ENCODE data around the gene SETD1A. TPM values are rescaled to one million over a fixed set of nuclear protein-coding genes. Genes with fewer than 3 reads are reported as not detected.

The SETD1A gene
- total and polyA plus RNA-seq, 7 donors, result 2.4 to 16.0 (median 5.6) TPM

DNA sequence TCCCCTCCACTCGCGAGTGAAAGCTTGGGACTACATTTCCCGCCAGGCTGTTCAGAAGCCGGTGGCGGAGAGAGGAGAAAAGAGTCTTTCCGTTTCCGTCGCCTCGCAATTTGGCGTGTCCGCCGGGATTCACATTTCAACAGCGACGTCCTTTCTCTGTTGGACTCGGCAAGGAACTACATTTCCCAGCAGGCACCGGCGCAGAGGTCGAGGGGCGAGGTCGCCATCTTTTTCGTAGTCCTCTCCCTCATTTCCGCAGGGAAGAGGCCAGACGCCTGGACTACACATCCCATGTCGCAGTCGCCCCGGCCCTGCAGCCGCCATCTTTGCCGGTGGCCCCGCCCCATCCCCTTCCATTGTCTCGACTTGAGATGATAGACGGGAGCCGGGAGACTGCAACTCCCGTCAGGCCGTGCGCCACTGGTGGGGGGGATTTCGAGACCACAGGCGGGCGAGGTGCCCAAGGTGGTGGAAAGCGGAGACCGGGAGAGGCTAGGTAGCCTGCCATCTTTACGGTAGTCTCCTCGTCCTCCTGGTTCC, 35.1 kb upstream of the SETD1A start:
- TF ChIP-seq, protein P1, sequence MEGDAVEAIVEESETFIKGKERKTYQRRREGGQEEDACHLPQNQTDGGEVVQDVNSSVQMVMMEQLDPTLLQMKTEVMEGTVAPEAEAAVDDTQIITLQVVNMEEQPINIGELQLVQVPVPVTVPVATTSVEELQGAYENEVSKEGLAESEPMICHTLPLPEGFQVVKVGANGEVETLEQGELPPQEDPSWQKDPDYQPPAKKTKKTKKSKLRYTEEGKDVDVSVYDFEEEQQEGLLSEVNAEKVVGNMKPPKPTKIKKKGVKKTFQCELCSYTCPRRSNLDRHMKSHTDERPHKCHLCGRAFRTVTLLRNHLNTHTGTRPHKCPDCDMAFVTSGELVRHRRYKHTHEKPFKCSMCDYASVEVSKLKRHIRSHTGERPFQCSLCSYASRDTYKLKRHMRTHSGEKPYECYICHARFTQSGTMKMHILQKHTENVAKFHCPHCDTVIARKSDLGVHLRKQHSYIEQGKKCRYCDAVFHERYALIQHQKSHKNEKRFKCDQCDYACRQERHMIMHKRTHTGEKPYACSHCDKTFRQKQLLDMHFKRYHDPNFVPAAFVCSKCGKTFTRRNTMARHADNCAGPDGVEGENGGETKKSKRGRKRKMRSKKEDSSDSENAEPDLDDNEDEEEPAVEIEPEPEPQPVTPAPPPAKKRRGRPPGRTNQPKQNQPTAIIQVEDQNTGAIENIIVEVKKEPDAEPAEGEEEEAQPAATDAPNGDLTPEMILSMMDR (IDR thresholded peaks at IDR 0.05), result no peak
- TF ChIP-seq POLR2AphosphoS5 (IDR thresholded peaks at IDR 0.05) (peak in 3 of 4 donors; percentile 23 to 74 (median 42)), POLR2A (IDR thresholded peaks at IDR 0.05) (no peak), EP300 (IDR thresholded peaks at IDR 0.05) (no peak)
- 0% methylated on average over 42 of the region's 42 CpGs for WGBS, 2 donors
- no peaks in the 10 kb centered on the region for H3K9me3 ChIP-seq
- H3K4me1 ChIP-seq, result peaks cover 0 to 35% (median 31%) of the 10 kb centered on the region in 4 donors
- peak; percentile 100 for DNase-seq
- H3K4me3 ChIP-seq, result peak overlapping the region; percentile 69 to 90 (median 80)
- peak overlapping the region; percentile 87 to 95 (median 92) for H3K27ac ChIP-seq
- no peaks in the 10 kb centered on the region for H3K27me3 ChIP-seq
- H3K36me3 ChIP-seq, result no peaks in the 10 kb centered on the region
- intact Hi-C loops (cut with DNase I), result loop anchor here (2.0 to 10.0 kb wide), 3 partner anchors 28 to 268 kb away; partner anchors contain the start of genes BCL7C, FBRS, PRR14 and SRCAP

DNA sequence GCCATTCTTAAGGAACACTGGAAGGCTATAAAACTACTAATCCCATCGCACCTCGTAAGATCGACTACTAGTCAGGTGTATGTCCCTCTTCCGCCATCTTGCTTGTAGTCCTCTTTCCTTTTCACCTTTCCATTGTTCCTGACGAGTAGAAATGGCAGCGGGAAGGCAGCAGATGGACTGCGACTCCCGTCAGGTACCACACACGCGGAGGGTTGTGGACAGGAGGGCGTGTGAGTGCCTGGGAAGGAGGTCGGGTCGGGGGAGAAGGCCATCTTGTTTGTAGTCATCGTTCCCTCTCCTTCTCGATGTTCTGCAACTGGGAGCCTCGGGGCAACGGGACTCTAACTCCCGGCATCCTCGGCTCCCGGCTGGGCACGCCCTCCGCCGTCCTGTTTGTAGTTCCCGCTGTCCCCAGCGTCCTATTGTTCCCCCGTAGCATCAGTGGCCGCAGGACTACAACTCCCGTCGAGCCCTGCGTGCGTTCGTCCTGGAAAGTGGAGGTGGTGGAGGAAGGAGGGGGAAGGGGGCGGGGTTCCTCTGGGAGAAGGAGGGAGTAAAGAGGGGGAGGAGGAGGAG, 34.5 kb upstream of the SETD1A start:
- Histone ChIP-seq H3K36me3 (no peaks in the 10 kb centered on the region), H3K27ac (peak overlapping the region; percentile 87 to 95 (median 92)), H3K4me3 (peak overlapping the region; percentile 69 to 90 (median 80)), H3K4me1 (peaks cover 0 to 40% (median 37%) of the 10 kb centered on the region in 4 donors), H3K27me3 (no peaks in the 10 kb centered on the region), H3K9me3 (no peaks in the 10 kb centered on the region)
- 0% methylated on average over 33 of the region's 33 CpGs for WGBS, 2 donors
- TF ChIP-seq, protein P1 (IDR thresholded peaks at IDR 0.05), result no peak
- TF ChIP-seq POLR2AphosphoS5 (IDR thresholded peaks at IDR 0.05), result peak; percentile 18 to 56 (median 51)
- intact Hi-C loops (cut with DNase I), result loop anchor here (2.0 to 10.0 kb wide), 3 partner anchors 28 to 268 kb away; partner anchors contain the start of genes BCL7C, FBRS, PRR14 and SRCAP
- peak; percentile 100 for DNase-seq

DNA sequence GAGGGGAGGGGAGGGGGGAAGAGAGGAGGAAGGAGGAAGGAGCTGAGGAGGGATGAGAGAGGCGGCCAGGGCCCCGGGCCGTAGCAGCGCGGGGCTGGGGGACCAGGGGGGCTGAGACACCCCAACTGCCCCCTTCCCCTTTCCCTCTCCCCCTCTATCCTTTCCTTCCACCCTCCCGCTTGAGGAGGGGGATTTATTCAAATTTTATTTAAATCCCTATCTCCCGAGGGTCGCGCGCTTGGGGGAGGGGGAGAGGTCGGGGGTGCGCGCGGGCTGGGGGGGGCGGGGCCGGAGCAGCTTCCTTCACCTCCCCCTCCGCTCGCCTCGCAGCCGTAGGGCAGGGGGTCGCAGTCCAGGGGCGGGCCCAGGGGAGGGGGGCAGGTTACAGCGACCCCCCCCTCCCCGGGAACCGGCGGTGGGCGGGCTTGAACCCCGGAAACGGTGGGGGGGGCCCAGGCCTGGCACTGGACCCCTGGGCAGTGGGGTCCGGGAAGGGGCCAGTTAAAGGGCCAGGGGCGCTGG, 33.9 kb upstream of the SETD1A start, which contains the start of gene FBXL19:
Gene FBXL19, plus strand, starts transcription at position 19 of the 522 bp plus-strand sequence. CDS start 2,183 bp downstream, outside the sequence.
- peak within 1 kb of the TSS; percentile 87 to 95 (median 92) for H3K27ac ChIP-seq
- peaks cover 0 to 3% (median 0%) of the 10 kb centered on the region in 4 donors for H3K36me3 ChIP-seq
- no peaks in the 10 kb centered on the region for H3K9me3 ChIP-seq
- intact Hi-C loops (cut with DNase I), result loop anchor here (2.0 to 10.0 kb wide), 4 partner anchors 25 to 269 kb away; partner anchors contain the start of genes BCL7C, FBRS, ORAI3 and PRR14
- TF ChIP-seq POLR2A (IDR thresholded peaks at IDR 0.05) (no peak), EP300 (IDR thresholded peaks at IDR 0.05) (no peak), POLR2AphosphoS5 (IDR thresholded peaks at IDR 0.05) (no peak)
- TF ChIP-seq, protein P1 (IDR thresholded peaks at IDR 0.05), result no peak
- H3K4me1 ChIP-seq, result peaks cover 0 to 40% (median 37%) of the 10 kb centered on the region in 4 donors
- DNase-seq, result peak; percentile 78
- WGBS, 2 donors, result 0 to 1% methylated on average over 30 to 31 of the region's 31 CpGs
- H3K27me3 ChIP-seq, result no peaks in the 10 kb centered on the region
- peak within 1 kb of the TSS; percentile 69 to 90 (median 80) for H3K4me3 ChIP-seq

DNA sequence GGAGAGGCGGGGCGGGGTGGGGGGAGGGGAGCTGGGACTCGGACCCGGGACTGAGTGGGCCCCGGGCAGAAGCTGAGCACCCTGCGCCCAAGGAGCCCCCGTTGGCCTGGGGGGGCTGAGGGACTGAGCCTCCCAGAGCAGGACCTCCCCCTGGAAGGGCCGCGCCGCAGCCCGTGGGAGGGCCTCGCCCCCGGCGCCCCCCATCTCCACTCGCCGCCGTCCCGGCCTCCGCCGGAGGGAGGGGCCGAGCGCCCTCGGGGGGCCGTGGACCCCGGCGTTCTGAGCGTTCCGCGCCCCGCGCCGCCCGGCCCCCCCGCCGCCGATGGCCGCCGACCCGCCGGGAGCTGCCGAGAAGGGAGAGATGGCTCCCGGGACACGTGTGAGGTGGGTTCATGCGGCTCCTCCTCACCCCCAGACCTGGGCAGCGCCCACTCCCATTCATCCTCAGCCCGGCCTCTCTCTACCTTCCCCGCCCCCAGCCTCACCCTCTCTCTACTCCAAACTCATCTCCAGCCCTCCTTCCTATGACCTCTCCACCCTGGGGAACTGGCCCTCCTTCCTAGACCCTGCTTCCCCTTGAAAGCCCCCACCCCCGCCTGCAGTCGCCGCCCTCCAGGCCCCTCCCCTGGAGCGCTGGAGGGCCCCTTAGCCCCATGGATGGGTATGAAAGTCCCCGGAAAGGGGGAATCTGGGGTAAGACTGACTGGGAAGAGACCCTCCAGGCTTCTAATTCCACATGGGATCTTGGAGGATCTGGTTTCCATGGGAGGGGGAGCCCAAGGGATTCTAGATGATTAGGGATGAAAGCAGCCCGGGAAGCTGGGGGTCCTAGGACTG, 33.3 kb upstream of the SETD1A start:
- peak overlapping the region; percentile 69 to 90 (median 80) for H3K4me3 ChIP-seq
- H3K27me3 ChIP-seq, result no peaks in the 10 kb centered on the region
- H3K9me3 ChIP-seq, result no peaks in the 10 kb centered on the region
- DNase-seq, result no peak
- intact Hi-C loops (cut with DNase I), result loop anchor here (2.0 to 10.0 kb wide), 2 partner anchors 25 to 269 kb away; partner anchors contain the start of genes FBRS, ORAI3 and PRR14
- peaks cover 0 to 40% (median 37%) of the 10 kb centered on the region in 4 donors for H3K4me1 ChIP-seq
- TF ChIP-seq POLR2A (IDR thresholded peaks at IDR 0.05), result no peak
- TF ChIP-seq EP300 (IDR thresholded peaks at IDR 0.05), result no peak
- no peak for TF ChIP-seq POLR2AphosphoS5 (IDR thresholded peaks at IDR 0.05)
- TF ChIP-seq, protein P1 (IDR thresholded peaks at IDR 0.05), result no peak
- peaks cover 0 to 9% (median 0%) of the 10 kb centered on the region in 4 donors for H3K36me3 ChIP-seq
- peak overlapping the region; percentile 87 to 95 (median 92) for H3K27ac ChIP-seq
- WGBS, 2 donors, result 4% methylated on average over 53 of the region's 53 CpGs

Data from sigmoid colon (tissue), 7 donors.